Right renal cortex interstitium (tissue), 3 donors: ENCODE results near the gene BRCA1. TPM values are rescaled to one million over a fixed set of nuclear protein-coding genes. Genes with fewer than 3 reads are reported as not detected.
"Not testable (repeated sequence)": the region's sequence is repeated elsewhere in the genome, so short reads cannot be mapped to it uniquely, and the experiment has no call there.

Experiments
- DNase-seq, 3 donors: peaks; one replicate each; pipeline ENCODE4 v3.0.0-alpha.2; 2013; ENCODE audit warnings: low read depth in 3 of 3, low spot score in 2 of 3
- polyA plus RNA-seq, 3 donors: library from polyadenylated mRNA; unstranded; fragments of 120-200 nt; gene quantifications; one replicate each; pipeline ENCODE4 v1.2.1, GENCODE V29; 2013; ENCODE audit not compliant: insufficient read length in 3 of 3

BRCA1 gene
- polyA plus RNA-seq, 3 donors: 14.3 to 20.5 (median 20.2) TPM

- DNase-seq: no peak
These were observed 9.8 kb upstream of the BRCA1 start for GRCh38 chr17:43134774-43135453.

GRCh38 chr17:43133439-43133838 lies 8.3 kb upstream of the BRCA1 start:
- not testable (repeated sequence) for DNase-seq

GRCh38 chr17:43132117-43132516 lies 7.0 kb upstream of the BRCA1 start:
- no peak for DNase-seq

GRCh38 chr17:43129671-43130010 lies 4.5 kb upstream of the BRCA1 start:
- DNase-seq: no peak

- DNase-seq: not testable (repeated sequence)
These were observed 2.2 kb upstream of the BRCA1 start for GRCh38 chr17:43127333-43127876.

GRCh38 chr17:43126911-43127290 lies 1.7 kb upstream of the BRCA1 start:
- DNase-seq: no peak

GRCh38 chr17:43125967-43126910 lies 1.1 kb upstream of the BRCA1 start:
- DNase-seq: no peak

GRCh38 chr17:43118679-43119615 lies 6.2 kb downstream of the BRCA1 start:
- DNase-seq: no peak

GRCh38 chr17:43114151-43114552 lies 11.0 kb downstream of the BRCA1 start:
- DNase-seq: peak in 1 of 3 donors; percentile 29

- no peak for DNase-seq
These were observed 18.6 kb downstream of the BRCA1 start for GRCh38 chr17:43106552-43106951.

GRCh38 chr17:43105146-43105545 lies 20.0 kb downstream of the BRCA1 start:
- no peak for DNase-seq

GRCh38 chr17:43104665-43105064 lies 20.5 kb downstream of the BRCA1 start:
- DNase-seq: no peak

- DNase-seq: not testable (repeated sequence)
These were observed 29.8 kb downstream of the BRCA1 start for GRCh38 chr17:43095364-43095763.

GRCh38 chr17:43094129-43094835 lies 30.9 kb downstream of the BRCA1 start:
- no peak for DNase-seq

- DNase-seq: no peak
These were observed 32.3 kb downstream of the BRCA1 start for GRCh38 chr17:43092901-43093300.

GRCh38 chr17:43090022-43090421 lies 35.1 kb downstream of the BRCA1 start:
- DNase-seq: no peak

- DNase-seq: peak in 2 of 3 donors; percentile 15 to 18
These were observed 39.7 kb downstream of the BRCA1 start for GRCh38 chr17:43085474-43085873.

- no peak for DNase-seq
These were observed 45.4 kb downstream of the BRCA1 start for GRCh38 chr17:43079641-43080302.

GRCh38 chr17:43074869-43075268 lies 50.3 kb downstream of the BRCA1 start:
- DNase-seq: no peak
